A549 treated with Hydrocortisone at 1 μM for 4 hours (cell line): ENCODE data around the gene PARVB. TPM values are rescaled to one million over a fixed set of nuclear protein-coding genes. Genes with fewer than 3 reads are reported as not detected.

Experiments
- total RNA-seq: library from RNA; stranded (reverse); fragments of 200-300 nt; extraction: Qiagen RNA extraction; gene quantifications from 5 replicates; pipeline ENCODE4 v1.2.3, GENCODE V29; 2022

The PARVB gene
- 35.6 to 45.1 TPM (median 42.1 TPM) in 5 replicates for total RNA-seq

GRCh38 chr22:44024288-44024921 lies at the start of gene PARVB:
Gene PARVB, plus strand, starts transcription at chr22:44024302. Its CDS starts 38 bp downstream, at chr22:44024340.

GRCh38 chr22:44180706-44181032 lies 156.6 kb downstream of the PARVB start, which contains the start of gene PARVG:
Gene PARVG, plus strand, starts transcription at chr22:44180925. Its CDS starts 2,405 bp downstream, at chr22:44183330.

Other genes starting within 250 kb of the PARVB start
- 0.30 to 0.55 TPM (median 0.40 TPM) in 5 replicates for gene EFCAB6, start 212.0 kb upstream of the PARVB start, total RNA-seq
- gene SULT4A1, start 161.8 kb upstream of the PARVB start, total RNA-seq = not detected in 5 replicates
- 0.03 to 0.06 TPM in 2 of 5 replicates, not detected in the others for gene PNPLA5, start 132.3 kb upstream of the PARVB start, total RNA-seq
- gene PNPLA3, start 100.5 kb upstream of the PARVB start, total RNA-seq = 0.70 to 1.0 TPM (median 0.83 TPM) in 5 replicates
- gene SAMM50, start 68.9 kb upstream of the PARVB start, total RNA-seq = 44.8 to 48.1 TPM (median 46.0 TPM) in 5 replicates
- gene PARVG, start 156.6 kb downstream of the PARVB start, total RNA-seq = 0.09 TPM in 1 of 5 replicates, not detected in the others